Cardiac fibroblast (primary cell): ENCODE results near the gene FNDC11.
A peak's percentile ranks its signal among the peaks of the same experiment; 100 is the strongest.
"Not testable (repeated sequence)": the region's sequence is repeated elsewhere in the genome, so short reads cannot be mapped to it uniquely, and the experiment has no call there.

ENCODE experiments used
- DNase-seq, 2 donors: peaks; one replicate each; pipeline versions ENCODE4 v3.0.0 to v3.0.0-alpha.2; 2010; ENCODE audit warnings: low read depth in 2 of 2
- H3K4me3 ChIP-seq, 2 donors: replicated peaks in 1 of 2; 1 replicate in 1 of 2; 2 replicates in 1 of 2; pipeline ENCODE4 v1.5.1; 2011; ENCODE audit warnings: low read depth in 2 of 2, low read length in 2 of 2, mild to moderate bottlenecking in 2 of 2, moderate library complexity in 1 of 2
- CTCF ChIP-seq: IDR thresholded peaks from one replicate; pipeline ENCODE4 v1.5.1; 2011; ENCODE audit warnings: low read depth, mild to moderate bottlenecking, low read length, inconsistent platforms

Gene FNDC11

GRCh38 chr20:63513207-63513606, 40.8 kb upstream of the FNDC11 start:
- DNase-seq = no peak
- TF ChIP-seq CTCF = no peak
- no peak overlapping the region for H3K4me3 ChIP-seq

- not testable (repeated sequence) for DNase-seq, H3K4me3 ChIP-seq
Observed at GRCh38 chr20:63514520-63514919, 39.4 kb upstream of the FNDC11 start.

- no peak overlapping the region for H3K4me3 ChIP-seq
- TF ChIP-seq CTCF = no peak
- DNase-seq = no peak
Observed at GRCh38 chr20:63517376-63518309, 36.3 kb upstream of the FNDC11 start.

- no peak for TF ChIP-seq CTCF
- DNase-seq = no peak
- no peak overlapping the region for H3K4me3 ChIP-seq
Observed at GRCh38 chr20:63518351-63518861, 35.6 kb upstream of the FNDC11 start.

GRCh38 chr20:63518946-63519667, 34.9 kb upstream of the FNDC11 start:
- peak overlapping the region; percentile 63 to 90 for H3K4me3 ChIP-seq
- DNase-seq = no peak
- TF ChIP-seq CTCF = no peak

- peak in 1 of 2 donors; percentile 40 for DNase-seq
- peak overlapping the region; percentile 63 to 90 for H3K4me3 ChIP-seq
- TF ChIP-seq CTCF = peak; percentile 17
Observed at GRCh38 chr20:63519668-63520503, 34.1 kb upstream of the FNDC11 start.
